Measurements from ENCODE around the gene ETV6.

DNA sequence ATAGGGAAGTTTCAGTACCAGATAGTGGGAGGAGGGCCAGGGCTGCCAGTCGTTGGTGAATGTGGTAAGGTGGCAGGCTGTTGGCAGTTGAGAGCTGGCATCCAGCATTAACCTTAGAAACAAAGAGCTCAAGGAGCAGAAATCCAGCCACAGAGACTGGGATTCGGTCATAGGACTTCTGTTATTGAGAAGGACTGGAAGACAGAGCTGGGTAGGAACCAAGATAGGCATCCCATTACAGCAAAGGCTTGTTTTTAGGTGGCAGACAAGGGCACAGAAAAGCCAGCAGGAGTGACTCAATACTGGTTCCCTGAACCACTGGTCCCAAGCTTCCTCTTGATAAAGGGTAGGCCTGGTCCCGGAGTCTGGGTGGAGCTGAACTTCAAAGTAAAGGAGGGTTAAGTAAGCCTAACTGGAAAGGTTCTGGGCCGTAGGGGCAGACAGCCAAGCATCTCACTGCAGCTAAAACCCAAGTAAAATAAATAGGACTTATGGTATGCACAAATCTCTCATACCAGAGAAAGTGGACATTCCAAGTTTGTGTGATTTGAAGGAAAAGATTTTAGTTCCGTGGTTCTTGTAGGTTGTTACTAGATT is 147.9 kb downstream of the ETV6 start:
- TF ChIP-seq, protein P1, sequence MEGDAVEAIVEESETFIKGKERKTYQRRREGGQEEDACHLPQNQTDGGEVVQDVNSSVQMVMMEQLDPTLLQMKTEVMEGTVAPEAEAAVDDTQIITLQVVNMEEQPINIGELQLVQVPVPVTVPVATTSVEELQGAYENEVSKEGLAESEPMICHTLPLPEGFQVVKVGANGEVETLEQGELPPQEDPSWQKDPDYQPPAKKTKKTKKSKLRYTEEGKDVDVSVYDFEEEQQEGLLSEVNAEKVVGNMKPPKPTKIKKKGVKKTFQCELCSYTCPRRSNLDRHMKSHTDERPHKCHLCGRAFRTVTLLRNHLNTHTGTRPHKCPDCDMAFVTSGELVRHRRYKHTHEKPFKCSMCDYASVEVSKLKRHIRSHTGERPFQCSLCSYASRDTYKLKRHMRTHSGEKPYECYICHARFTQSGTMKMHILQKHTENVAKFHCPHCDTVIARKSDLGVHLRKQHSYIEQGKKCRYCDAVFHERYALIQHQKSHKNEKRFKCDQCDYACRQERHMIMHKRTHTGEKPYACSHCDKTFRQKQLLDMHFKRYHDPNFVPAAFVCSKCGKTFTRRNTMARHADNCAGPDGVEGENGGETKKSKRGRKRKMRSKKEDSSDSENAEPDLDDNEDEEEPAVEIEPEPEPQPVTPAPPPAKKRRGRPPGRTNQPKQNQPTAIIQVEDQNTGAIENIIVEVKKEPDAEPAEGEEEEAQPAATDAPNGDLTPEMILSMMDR (conservative IDR thresholded peaks at IDR 0.05; ENCODE audit: low read length), result no peak
- no peak for TF ChIP-seq EZH2phosphoT487 (IDR thresholded peaks at IDR 0.05; ENCODE audit: borderline replicate concordance)
